ENCODE data around the gene ADGRD1. TPM values are rescaled to one million over a fixed set of nuclear protein-coding genes. Genes with fewer than 3 reads are reported as not detected.
"Not testable (repeated sequence)": the region's sequence is repeated elsewhere in the genome, so short reads cannot be mapped to it uniquely, and the experiment has no call there.

ADGRD1 gene
- polyA plus RNA-seq, 3 donors, result 3.3 to 11.0 (median 10.3) TPM

DNA sequence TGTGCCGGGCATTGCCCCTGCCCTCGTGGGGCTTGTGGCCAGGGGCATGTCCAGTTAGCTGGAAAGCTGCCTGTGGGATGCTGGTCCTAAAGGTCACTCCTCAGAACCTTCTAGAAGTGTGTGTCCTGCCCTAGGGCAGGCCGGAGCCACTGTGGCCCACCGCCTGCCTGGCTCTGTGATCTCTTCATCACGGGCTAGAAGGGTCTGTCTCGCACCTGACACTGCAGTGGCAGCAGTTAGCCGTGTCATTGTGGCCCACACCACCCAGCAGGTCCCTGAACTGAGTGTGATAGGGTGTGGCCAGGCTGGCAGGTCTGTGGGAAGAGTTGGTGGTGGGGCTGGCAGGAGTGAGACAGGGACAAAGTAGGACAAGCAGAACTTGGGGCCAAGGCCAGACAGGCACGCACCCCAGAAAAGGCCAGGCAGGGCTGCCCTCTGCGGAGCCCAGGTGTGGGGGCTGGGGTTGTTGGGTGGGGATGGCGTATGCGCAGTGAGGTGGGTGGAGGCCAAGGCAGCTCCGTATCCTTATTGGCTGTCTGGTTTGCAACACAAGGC is 41.2 kb downstream of the ADGRD1 start:
- 85 to 89% (median 86%) methylated on average over 12 of the region's 12 CpGs for WGBS, 3 donors
- no peak overlapping the region for H3K27ac ChIP-seq (ENCODE audit: low read depth, low read length)

DNA sequence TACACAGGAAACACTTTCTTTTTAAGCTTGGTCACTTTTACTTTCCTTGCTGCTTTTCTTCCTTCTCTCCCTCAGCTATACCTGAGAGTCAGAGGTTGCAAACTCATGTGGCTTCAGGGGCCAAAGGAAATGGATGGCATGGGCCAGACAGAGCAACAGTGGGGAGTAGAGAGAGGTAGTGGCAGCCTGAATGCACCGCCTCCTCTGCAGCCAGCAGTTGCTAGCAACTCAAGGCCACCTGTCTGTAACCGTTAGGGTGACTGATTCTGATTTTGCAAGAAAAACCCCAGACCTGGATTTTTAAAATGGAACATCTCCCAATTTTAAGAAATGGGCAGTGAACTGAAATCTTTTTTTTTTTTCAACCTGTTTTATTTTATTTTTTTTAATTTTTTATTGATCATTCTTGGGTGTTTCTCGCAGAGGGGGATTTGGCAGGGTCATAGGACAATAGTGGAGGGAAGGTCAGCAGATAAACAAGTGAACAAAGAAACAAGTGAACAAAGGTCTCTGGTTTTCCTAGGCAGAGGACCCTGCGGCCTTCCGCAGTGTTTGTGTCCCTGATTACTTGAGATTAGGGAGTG is 41.8 kb downstream of the ADGRD1 start:
- not testable (repeated sequence) for H3K27ac ChIP-seq (ENCODE audit: low read depth, low read length)
- 77 to 91% (median 87%) methylated on average over 3 to 5 of the region's 5 CpGs for WGBS, 3 donors

DNA sequence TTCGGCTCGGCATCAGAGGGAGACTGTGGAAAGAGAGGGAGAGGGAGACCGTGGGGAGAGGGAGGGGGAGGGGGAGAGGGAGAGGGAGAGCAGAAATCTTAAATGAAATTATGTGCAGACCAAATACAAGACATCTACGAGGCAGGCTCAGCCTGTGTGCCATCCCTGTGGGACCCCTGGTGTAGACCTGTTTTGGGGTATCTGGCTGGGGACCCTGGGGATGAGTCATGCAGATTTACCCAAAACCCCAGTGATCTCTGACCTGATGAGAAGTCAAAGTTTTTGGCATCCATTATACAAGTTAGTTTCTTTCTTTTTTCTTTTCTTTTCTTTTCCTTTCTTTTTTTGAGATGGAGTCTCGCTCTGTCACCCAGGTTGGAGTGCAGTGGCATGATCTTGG is 44.4 kb downstream of the ADGRD1 start:
- H3K27ac ChIP-seq (ENCODE audit: low read depth, low read length), result no peak overlapping the region
- 89 to 94% (median 90%) methylated on average over 5 of the region's 5 CpGs for WGBS, 3 donors

DNA sequence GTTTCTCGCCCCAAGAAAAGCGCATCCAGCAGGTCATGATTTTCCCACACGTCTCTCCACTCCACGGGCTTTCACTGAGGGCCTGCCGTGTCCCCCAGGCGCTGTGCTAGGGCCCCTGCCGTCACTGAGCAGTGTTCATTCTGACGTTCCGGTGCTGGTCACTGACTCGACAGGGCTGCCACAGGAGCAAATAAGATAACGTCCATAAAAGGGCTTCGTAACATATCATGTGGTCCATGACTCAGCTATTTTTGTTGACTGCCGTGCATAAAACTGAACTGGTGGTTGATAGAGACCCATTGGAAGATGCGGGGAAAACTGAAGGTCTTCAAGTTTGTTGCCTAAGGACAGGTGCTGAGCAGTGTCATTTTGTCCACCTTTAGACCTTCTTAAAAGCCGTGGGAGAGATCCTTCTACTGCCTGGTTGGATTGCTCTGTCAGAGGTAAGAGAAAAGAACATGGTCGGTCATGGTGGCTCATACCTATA is 46.3 kb downstream of the ADGRD1 start:
- WGBS, 3 donors, result 89 to 92% (median 89%) methylated on average over 16 of the region's 16 CpGs
- H3K27ac ChIP-seq (ENCODE audit: low read depth, low read length), result no peak overlapping the region

DNA sequence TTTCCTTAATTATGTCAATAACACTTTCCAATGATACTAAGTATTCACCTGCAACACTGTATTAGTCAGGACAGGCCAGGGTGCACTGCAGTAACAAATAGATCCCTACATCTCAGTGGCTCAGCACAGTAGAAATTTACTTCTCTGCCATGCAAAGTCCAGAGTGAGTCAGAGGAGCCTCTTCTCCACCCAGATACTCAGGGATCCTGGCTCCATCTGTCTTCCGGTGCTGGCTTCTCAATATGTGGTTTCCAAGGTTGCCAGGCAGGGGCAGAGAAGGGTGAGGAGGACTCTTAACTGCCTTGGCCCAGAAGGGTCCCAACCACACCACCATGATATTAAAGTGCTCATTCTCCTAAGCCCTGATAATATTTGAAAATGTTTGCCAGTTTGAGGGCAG is 47.8 kb downstream of the ADGRD1 start:
- 90 to 97% (median 96%) methylated on average over 1 of the region's 1 CpG for WGBS, 3 donors
- H3K27ac ChIP-seq (ENCODE audit: low read depth, low read length), result no peak overlapping the region

DNA sequence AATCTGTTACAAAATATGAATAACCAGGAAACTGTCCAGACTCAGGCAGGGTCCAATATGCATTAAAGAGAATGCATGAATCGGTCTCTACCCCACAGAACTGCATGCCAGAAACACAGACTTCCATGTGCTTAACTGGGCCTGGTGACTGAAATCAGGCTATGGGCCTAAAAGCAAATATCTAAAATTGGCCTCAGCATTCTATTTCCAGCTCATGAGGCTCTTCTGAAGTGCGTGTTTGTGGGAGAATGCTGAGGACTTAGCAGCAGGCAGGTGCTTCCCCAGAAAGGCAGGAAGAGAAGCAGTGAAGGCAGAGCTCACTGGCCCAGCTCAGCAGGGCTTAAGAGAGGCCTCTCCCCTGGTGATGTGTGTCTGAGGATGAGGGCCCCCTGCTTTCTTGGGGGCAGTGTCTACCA is 48.5 kb downstream of the ADGRD1 start:
- no peak overlapping the region for H3K27ac ChIP-seq (ENCODE audit: low read depth, low read length)
- WGBS, 3 donors, result 57 to 64% (median 60%) methylated on average over 2 of the region's 2 CpGs

DNA sequence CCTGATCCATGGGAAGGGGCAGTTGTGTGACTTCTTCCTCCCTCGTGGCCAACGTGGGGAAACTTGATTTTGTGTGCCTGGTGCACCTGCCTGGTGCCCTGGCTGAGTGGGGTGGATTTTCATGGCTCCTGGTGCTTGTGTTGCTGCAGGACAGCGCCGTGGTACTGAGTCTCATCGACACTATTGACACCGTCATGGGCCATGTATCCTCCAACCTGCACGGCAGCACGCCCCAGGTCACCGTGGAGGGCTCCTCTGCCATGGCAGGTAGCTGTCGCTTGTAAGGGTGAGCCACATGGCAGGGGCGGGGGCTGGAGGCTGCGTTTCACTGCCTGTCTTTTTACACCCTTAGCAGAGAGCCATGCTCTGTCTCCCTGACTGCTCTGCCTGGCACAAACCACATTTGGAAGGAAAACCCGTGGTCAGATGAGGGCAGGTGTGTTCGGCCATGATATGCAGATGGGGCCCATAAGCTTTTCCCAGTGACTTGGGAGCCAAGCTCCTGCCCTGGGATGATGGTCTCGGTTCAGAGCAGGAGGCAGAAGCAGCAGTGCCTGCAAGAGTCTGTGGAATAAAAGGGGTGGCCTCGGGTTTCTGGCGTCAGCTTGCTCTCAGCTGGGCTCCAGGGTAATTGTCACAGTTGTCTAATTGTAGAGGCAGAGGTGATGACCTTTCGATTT is 49.5 kb downstream of the ADGRD1 start:
- WGBS, 3 donors, result 81 to 85% (median 83%) methylated on average over 18 of the region's 18 CpGs
- H3K27ac ChIP-seq (ENCODE audit: low read depth, low read length), result no peak overlapping the region

DNA sequence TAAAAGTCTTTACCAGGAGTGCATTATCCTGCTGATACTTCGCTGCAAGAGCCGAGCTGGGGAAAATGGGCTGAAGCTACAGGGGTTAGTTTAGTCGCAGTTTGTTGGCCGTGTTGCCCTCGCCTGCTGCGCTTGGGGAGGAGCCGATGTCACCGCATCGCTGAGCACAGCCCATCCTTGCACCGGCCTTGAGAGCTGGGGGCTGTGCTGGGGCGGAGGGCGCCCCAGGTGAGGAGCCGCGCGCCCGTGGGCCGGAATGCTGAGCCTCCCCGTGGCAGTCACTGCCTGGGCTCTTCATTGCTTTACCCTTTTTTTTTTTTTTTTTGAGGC is 50.0 kb downstream of the ADGRD1 start:
- no peak overlapping the region for H3K27ac ChIP-seq (ENCODE audit: low read depth, low read length)
- 73 to 83% (median 82%) methylated on average over 18 of the region's 18 CpGs for WGBS, 3 donors

DNA sequence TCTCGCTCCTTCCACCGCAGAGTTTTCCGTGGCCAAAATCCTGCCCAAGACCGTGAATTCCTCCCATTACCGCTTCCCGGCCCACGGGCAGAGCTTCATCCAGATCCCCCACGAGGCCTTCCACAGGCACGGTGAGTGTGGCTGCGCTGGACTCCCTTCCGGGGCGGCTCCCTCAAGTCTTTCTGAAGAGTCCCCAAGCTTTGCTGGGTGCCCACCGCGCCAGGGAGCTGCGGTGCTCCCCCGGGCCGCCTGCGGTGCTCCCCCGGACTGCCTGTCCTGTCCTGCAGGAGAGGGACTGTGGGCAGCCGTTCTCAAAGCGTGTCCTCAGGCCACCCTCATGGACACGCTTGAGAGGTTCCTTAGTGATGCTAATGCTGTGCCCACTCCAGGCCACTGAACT is 50.5 kb downstream of the ADGRD1 start:
- H3K27ac ChIP-seq (ENCODE audit: low read depth, low read length), result no peak overlapping the region
- WGBS, 3 donors, result 82 to 86% (median 84%) methylated on average over 22 of the region's 22 CpGs

DNA sequence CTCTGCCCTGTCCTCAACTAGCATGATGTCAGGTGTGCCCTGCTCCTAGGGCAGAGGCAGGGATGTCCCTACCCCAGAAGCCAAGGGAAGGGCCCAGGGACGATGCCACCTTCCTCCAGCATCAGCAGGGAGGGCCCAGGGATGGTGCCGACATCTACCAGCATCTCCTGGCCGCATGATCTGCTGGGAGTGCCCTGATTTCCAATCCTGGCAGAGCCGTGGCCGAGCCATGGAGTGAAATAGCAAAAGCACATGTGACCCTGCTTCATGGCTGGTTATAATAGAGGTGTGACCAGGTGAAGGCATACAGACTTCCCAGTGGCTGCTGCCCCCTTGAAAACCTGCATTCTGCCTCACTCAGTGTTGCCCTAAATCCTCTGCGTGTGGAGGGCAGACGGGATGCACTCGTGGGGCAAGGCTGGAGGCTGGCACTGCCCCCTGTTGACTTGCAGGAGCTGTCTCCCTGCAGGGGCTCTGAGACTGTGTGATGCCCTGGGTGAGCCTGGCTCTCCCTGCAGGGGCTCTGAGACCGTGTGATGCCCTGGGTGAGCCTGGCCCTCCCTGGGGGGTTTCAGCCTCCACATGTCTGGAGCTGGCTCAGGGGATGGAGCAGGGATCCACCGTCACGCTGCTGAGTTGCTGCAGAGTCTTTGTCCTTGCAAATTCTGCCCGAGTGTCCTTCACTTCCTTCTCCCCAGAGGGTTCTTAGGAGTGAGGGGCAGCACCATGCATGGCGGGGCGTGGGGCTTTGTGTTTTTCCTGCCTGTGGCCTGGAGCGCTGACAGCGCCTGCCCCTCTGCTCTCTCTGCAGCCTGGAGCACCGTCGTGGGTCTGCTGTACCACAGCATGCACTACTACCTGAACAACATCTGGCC is 51.7 kb downstream of the ADGRD1 start:
- no peak overlapping the region for H3K27ac ChIP-seq (ENCODE audit: low read depth, low read length)
- 75 to 79% (median 76%) methylated on average over 18 of the region's 18 CpGs for WGBS, 3 donors

DNA sequence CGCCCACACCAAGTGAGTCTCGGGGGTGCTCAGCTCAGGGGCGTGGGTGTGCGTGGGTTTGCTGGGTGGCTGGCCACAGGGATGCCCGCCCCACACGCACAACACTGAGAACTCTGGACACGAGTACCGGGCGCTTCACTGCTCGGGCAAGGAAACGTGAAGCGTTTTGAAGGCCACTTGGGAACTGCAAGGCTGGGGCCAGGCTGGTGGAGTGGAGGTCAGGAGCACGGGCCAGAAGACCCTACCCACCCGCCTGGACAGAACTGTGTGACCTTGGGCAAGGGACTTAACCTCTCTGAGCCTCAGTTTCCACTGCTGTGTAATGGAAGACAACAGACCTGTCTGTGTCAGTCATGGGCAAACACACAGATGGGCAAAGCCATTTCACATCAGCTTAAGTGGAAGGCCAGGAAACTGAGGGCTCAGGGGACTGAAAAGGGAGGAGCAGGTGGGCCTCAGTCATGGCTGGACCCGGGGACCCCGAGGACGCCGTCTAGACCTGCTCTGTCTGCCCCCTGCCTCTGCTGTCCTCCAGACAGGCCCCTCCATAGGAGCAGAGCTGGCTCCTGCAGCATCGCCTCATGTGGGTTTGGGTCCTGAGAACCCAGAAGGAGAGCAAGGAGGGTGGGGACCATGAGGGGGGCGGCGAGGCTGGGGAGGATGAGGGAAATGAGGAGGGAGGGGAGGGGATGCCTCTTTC is 52.5 kb downstream of the ADGRD1 start:
- WGBS, 3 donors, result 83 to 87% (median 84%) methylated on average over 21 of the region's 21 CpGs
- H3K27ac ChIP-seq (ENCODE audit: low read depth, low read length), result no peak overlapping the region

DNA sequence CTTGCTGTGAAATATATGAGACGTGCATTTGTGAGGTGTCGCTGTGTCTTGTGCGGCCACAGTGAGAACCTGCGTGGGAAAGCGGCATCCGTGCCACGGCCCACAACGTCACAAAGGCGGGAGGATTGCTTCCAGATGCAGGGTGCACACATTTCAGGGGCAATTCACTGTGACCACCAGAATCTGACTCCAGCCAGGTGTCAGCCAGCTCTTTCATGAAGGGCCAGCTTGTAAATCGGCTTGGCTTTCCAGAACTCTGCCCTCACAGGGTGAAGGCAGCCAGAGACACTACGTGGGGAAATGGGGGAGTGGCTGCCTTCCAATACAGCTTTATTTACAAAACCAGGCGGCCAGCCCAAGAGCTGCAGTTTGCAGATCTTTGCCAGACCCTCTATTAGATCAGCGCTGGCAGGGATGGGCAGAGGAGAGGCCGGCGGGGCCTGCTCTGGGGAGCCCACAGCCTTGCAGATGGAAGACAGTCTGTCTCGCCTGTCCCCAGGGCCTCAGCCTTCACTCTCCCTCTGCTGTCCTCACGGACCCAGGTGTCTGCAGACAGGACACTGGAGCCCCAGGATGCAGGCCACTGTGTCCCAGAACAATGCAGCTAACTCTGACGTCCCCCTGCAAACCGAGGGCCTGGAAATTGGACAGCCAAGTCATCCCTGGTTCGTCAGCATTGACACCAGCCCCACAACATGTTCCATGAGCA is 53.5 kb downstream of the ADGRD1 start:
- 52 to 64% (median 59%) methylated on average over 20 of the region's 20 CpGs for WGBS, 3 donors
- H3K27ac ChIP-seq (ENCODE audit: low read depth, low read length), result no peak overlapping the region

DNA sequence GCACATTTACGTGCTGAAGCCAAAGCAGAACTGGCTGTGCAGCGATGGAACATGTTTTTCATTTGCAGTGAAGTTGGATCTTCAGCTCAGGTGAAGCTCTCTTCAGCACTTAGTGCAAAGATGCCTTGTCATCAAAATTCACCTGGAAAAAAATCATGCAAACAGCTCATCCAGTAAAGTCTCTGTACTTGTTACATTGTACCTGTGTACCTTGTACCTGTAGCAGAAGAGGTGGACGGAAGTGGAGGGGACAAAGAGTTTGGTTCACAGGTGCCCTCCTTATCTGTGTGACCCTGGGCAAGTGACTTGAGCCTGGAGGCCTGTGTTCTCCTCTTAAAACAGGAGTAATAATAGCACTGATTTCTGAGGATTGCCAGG is 54.0 kb downstream of the ADGRD1 start:
- no peak overlapping the region for H3K27ac ChIP-seq (ENCODE audit: low read depth, low read length)
- WGBS, 3 donors, result 69 to 73% (median 71%) methylated on average over 3 of the region's 3 CpGs

DNA sequence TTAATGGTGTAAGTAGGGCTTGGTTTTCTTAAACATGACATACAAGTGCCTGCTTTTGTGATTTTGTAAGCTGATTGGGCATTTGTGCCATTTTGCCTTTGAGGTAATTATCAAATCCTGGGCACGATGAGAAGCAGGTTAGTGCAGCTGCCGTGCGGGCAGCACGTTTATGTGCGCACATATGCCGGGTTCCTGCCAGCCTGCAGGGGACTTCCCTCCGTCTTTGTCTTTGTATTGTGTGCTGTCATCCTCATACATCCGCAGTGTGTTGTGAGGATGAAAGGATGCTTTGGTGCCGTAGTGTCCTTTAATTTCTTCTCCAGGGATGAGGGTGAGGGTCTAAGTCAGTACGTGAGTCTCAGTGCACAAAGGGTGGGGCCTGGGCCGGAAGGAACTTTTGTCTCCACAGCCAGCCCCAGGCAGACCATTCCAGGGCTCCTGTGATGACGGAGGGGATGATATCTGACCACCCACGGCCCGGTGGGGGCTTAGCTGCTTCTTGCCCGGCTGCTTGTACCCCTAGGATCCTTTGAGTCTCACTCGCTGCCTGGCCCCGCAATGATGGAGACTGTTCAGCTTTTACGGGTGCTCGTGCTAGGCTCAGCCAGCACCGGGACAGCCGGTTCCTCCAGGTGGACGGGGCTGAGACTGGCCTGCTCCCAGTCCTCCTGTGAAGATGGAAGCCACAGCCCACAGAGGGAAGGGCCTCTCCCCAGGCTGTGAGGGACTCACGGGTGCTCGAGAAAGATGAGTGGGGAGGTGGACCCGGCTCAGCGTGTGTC is 54.6 kb downstream of the ADGRD1 start:
- no peak overlapping the region for H3K27ac ChIP-seq (ENCODE audit: low read depth, low read length)
- 82 to 87% (median 85%) methylated on average over 24 to 26 of the region's 26 CpGs for WGBS, 3 donors

DNA sequence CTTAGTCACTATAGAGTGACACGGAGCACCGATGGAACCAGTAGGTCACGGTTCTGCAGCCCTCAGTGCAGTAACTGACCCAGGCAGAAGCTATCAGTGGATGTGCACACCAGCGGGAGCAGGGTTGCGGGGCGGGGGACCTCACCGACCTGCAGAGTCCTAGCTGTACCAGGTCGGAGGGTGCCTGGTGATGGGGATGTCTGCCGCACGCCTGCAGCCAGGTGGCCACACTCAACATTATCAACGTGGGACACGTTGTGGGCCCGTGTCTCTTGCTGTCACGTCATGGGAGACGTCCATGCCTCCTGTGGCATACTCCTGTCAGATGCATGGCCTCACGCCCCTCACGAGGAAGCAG is 55.2 kb downstream of the ADGRD1 start:
- WGBS, 3 donors, result 92 to 93% (median 92%) methylated on average over 17 of the region's 17 CpGs
- no peak overlapping the region for H3K27ac ChIP-seq (ENCODE audit: low read depth, low read length)

DNA sequence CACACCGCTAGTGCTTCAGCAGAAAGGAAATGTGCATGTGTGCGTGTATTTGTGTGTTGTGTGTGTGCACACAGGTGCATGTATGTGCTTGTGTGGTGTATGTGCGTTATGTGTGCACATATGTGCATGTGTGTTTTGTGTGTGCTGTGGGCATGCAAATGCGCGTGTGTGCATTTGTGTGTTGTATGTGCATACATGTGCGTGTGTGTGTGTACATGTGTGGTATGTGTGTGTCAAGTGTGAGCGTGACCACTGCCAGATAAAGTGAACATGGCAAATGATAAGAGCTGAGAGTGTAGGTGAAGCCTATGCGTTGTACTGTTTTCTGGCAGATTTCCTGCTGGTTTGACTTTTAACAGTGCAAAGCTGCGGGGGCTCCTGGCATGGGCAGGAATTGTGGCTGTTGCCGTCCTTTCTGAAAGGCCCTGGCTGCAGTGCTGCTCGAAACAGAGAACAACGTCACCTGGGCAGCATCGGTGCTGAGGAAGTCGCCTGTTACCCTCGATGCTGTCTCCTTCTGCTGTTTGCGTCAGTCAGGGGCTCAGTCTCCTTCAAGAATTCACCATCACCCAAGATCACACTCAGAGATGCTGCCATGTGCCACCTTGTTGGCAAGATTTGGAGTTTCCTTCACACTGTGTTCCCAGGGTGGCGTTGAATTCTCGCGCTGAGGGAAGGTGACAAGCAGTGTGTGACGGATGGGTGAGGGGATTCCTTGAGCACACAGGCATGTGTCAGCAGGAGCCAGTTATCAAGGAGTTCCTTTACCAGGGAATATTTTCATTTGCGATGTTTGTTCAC is 56.1 kb downstream of the ADGRD1 start:
- no peak overlapping the region for H3K27ac ChIP-seq (ENCODE audit: low read depth, low read length)
- 80 to 91% (median 86%) methylated on average over 21 of the region's 21 CpGs for WGBS, 3 donors

Data from adipose tissue (tissue), 3 donors.